Cardiac fibroblast (primary cell): ENCODE measurements around the gene GYPB.
"Not testable (repeated sequence)": the region's sequence is repeated elsewhere in the genome, so short reads cannot be mapped to it uniquely, and the experiment has no call there.

Experiments used
- DNase-seq, 2 donors: peaks; one replicate each; pipeline versions ENCODE4 v3.0.0 to v3.0.0-alpha.2; 2010; ENCODE audit warnings: low read depth in 2 of 2
- H3K4me3 ChIP-seq, 2 donors: replicated peaks in 1 of 2; 1 replicate in 1 of 2; 2 replicates in 1 of 2; pipeline ENCODE4 v1.5.1; 2011; ENCODE audit warnings: low read depth in 2 of 2, low read length in 2 of 2, mild to moderate bottlenecking in 2 of 2, moderate library complexity in 1 of 2
- TF ChIP-seq, protein P1 (sequence below): IDR thresholded peaks from one replicate; pipeline ENCODE4 v1.5.1; 2011; ENCODE audit warnings: low read depth, mild to moderate bottlenecking, low read length, inconsistent platforms

The GYPB gene

DNA sequence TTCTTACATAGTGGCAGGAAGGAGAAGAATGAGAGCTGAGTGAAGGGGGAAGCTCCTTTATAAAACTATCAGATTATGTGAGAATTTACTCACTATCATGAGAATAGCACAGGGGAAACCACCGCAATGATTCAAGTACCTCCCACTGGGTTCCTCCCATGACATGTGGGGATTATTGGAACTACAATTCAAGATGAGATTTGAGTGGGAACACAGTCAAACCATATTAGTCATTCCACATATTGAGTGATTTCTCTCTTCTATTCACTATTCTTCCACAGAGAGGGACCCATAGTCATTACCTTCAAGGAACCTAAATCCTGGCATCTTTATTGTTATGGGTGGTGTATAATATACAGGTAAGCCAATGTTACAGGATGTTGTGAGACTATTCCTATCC lies 27.4 kb downstream of the GYPB start:
- DNase-seq: not testable (repeated sequence)

DNA sequence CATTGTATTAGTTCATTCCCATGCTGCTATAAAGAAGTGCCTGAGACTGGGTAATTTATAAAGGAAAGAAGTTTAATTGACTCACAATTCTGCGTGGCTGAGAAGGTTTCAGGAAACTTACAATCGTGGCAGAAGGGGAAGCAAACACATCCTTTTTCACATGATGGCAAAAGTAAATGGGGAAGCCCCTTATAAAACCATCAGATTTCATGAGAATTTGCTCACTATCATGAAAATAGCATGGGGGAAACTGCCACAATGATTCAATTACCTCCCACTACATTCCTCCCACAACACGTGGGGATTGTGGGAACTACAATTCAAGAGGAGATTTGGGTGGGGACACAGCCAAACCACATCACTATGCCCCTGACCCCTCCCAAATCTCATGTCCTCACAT lies 28.5 kb downstream of the GYPB start:
- DNase-seq: not testable (repeated sequence)

More for the DNA sequence above, 27.4 kb downstream of the GYPB start:
- H3K4me3 ChIP-seq: not testable (repeated sequence)

DNA sequence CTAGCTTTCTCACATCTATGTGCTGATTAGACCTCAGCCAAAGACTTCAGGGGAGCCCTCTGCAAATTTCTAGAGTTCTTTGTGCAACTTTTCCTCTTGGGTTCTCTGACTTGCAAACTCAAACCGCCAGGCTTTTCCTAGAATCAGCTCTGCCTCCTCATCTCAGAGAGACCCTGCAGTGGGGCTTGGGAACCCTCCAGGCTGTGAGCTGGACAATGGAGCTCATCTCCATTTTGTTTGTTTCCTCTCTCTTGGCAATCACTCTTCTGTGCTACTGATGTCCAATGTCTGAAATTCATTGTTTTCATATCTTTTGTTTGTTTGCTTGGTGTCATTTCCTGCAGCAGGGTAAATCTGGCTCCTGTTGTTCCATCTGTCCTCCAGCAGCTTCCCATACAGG lies 33.0 kb downstream of the GYPB start:
- TF ChIP-seq, protein P1, sequence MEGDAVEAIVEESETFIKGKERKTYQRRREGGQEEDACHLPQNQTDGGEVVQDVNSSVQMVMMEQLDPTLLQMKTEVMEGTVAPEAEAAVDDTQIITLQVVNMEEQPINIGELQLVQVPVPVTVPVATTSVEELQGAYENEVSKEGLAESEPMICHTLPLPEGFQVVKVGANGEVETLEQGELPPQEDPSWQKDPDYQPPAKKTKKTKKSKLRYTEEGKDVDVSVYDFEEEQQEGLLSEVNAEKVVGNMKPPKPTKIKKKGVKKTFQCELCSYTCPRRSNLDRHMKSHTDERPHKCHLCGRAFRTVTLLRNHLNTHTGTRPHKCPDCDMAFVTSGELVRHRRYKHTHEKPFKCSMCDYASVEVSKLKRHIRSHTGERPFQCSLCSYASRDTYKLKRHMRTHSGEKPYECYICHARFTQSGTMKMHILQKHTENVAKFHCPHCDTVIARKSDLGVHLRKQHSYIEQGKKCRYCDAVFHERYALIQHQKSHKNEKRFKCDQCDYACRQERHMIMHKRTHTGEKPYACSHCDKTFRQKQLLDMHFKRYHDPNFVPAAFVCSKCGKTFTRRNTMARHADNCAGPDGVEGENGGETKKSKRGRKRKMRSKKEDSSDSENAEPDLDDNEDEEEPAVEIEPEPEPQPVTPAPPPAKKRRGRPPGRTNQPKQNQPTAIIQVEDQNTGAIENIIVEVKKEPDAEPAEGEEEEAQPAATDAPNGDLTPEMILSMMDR: no peak
- H3K4me3 ChIP-seq: no peak overlapping the region
- no peak for DNase-seq

More for the DNA sequence above, 28.5 kb downstream of the GYPB start:
- H3K4me3 ChIP-seq: not testable (repeated sequence)

DNA sequence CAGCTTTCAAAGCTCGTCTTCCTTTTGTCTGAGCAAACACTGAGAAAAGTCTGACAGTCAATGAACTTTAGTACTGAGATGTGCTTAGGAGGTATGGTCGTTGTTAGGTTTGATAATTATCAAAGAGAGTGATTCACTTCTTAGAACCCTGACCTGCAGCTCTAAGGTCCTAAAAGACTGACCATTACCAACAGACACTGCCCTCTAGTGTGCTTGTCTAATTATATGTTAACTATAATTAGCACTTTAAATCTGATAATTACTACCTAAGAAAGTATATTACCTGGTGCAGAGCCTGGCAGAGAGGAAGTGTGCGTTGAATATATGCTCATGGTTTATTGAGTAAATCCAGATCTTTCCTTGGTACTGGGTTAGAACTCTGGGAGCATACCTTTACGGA lies 38.4 kb downstream of the GYPB start:
- not testable (repeated sequence) for H3K4me3 ChIP-seq
- peak; percentile 5 to 30 for DNase-seq

DNA sequence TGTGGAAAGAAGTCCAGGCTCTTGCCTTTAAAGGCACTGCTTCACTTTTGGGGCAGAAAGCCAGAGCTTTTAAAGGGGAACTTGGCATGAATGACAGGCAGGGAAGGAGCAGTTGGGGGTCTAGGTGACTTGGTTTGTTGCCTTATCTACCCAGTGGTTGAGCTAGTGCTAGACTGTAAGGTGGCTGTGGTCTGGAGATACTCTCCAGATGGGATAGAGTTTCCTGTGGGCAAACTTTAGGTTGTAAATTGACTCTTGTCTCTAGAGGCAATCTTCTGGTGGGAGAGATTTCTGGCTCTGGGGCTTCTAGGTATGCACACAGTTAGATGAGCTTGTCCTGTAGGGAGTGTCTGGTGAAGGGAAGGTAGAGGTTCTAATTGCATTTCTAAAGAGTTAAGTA lies 43.7 kb downstream of the GYPB start:
- not testable (repeated sequence) for DNase-seq, H3K4me3 ChIP-seq

DNA sequence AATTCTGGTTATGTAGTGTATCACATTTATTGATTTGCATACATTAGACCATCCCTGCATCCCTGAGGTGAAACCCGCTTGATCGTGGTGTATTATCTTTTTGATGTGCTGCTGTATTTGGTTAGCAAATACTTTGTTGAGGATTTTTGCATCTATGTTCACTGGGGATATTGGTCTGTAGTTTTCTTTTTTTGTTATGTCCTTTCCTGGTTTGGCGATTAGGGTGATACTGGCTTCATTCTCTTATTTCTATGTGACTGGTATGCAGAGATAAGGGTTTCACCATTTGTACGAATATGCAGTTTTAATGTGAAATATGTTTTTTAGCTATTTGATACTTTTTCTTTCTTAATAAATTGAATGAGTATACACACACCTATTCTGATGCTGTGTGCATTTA lies 45.2 kb downstream of the GYPB start:
- not testable (repeated sequence) for H3K4me3 ChIP-seq, DNase-seq

DNA sequence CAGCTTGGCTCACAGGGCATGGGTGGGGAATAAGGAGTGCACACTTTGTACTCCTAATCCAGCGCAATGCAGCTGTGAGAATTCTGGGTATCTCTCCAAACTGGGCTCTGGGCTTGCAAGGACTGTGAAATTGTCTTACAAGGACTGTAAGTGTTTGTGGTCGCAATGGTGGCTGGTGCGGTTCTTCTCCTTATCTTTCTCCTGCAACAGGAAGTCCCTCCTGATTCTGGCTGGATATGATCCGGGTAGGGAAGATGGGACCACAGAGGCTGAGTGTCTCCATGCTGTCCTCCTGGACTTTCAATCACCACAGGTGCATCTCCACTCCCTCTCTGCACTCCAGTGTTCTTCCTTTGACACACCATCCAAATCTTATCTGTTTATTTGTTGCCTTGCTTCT lies 58.1 kb downstream of the GYPB start:
- no peak for DNase-seq
- no peak overlapping the region for H3K4me3 ChIP-seq
- TF ChIP-seq, protein P1: no peak

DNA sequence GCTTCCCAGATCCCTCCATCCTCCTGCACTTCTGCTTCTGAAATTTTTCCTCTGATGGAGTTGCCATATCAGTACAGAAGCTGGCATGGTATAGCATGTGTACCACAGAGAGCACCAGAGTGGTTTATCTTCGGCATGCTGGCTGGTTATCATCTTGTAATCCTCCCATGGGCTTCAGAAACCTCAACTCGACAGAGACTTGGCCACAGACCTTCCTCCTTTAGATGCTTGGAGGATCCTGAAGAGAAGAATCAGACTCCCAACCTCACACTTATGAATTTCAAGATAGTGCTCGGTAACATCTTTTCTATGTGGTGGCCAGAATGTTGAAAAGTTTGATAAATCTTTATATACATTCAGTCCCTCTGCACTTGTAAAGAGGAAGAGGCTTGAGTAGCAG lies 63.9 kb downstream of the GYPB start:
- not testable (repeated sequence) for DNase-seq, H3K4me3 ChIP-seq

DNA sequence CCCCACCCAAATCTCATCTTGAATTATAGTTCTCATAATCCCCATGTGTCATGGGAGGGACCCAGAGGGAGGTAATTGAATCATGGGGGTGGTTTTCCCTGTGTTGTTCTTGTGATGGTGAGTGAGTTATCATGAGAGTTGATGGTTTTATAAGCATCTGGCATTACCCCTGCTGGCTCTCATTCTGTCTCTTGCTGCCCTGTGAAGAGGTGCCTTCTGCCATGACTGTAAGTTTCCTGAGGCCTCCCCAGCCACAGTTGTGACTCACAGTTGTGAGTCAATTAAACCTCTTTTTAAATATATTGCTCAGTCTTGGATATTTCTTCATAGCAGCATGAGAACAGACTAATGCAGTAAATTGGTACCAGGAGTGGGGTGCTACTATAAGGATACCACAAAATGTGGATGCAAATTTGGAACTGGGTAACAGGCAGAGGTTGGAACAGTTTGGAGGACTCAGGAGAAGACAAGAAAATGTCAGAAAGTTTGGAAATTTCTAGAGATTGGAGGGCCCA lies 67.7 kb downstream of the GYPB start:
- DNase-seq: peak in 1 of 2 donors; percentile 16
- H3K4me3 ChIP-seq: not testable (repeated sequence)

DNA sequence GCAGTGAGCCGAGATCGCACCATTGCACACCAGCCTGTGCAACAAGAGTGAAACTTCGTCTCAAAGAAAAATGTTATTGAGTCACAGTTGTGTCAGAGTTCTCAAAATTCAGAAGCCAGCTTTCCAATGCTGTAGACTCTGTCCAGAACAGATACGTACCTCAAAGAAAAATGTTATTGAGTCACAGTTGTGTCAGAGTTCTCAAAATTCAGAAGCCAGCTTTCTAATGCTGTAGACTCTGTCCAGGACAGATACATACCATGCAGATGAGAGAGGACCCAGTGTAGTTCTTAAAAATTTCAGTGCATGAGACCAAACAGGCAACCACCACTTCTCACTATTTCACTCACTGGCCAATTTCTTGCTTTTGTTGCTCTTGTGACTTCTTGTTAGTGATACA lies 68.2 kb downstream of the GYPB start:
- peak in 1 of 2 donors; percentile 52 for DNase-seq
- not testable (repeated sequence) for H3K4me3 ChIP-seq

DNA sequence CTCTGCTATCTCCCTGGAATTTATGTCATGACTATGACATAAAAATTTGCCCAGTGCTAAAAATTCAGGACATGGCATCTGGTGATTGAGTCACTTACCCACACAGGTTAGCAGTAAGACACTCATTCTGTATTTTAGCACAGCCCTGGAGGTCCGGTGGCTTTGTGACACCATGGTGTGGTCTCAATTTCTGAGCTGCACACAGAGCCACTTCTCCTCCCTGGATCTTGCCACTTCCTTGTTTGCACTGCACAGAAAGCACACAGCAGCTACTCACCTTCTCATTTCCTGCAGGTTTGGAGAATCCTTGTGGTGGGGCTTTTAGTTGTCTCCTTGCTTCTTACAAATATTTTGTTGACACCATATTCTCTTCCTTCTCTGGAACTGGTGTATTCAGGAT lies 69.0 kb downstream of the GYPB start:
- DNase-seq, H3K4me3 ChIP-seq: not testable (repeated sequence)

DNA sequence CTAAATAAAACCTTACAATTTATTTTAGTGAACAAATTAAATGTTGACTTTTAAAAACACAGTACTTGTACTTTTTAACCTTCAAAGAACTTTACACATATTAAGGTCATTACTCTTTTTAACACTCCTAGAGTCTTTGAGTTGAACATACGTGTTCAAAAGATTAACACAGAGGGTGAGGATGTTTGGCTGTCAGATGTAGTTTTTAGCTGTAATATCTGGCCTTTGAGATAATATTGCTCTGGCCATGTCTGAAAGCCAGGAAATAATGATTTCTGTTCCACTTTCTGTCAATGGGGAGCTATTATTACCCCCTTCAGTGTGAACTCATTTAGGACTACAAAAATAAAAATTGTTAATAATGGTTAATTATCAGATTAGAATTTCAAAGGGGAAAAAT lies 71.7 kb downstream of the GYPB start:
- H3K4me3 ChIP-seq, DNase-seq: not testable (repeated sequence)
